Skeletal muscle tissue (tissue), 4 donors: ENCODE measurements around the gene OTUB2. TPM values are rescaled to one million over a fixed set of nuclear protein-coding genes. Genes with fewer than 3 reads are reported as not detected.

ENCODE experiments used
- H3K27ac ChIP-seq: one replicate; pipeline ENCODE4 v1.7.0; 2013; ENCODE audit warnings: mild to moderate bottlenecking, low read depth, low read length, inconsistent platforms
- H3K27me3 ChIP-seq, 3 donors: one replicate each; pipeline ENCODE4 v1.7.0; 2013; ENCODE audit warnings: low read length in 3 of 3; ENCODE audit not compliant: control insufficient read depth in 3 of 3, insufficient read depth in 3 of 3
- H3K36me3 ChIP-seq, 3 donors: one replicate each; pipeline ENCODE4 v1.7.0; 2013; ENCODE audit warnings: low read length in 3 of 3; ENCODE audit not compliant: control insufficient read depth in 3 of 3, insufficient read depth in 3 of 3
- H3K4me1 ChIP-seq, 3 donors: one replicate each; pipeline ENCODE4 v1.7.0; 2013; ENCODE audit warnings: low read length in 3 of 3, mild to moderate bottlenecking in 3 of 3; ENCODE audit not compliant: control insufficient read depth in 3 of 3, insufficient read depth in 3 of 3
- H3K4me3 ChIP-seq, 3 donors: one replicate each; pipeline ENCODE4 v1.7.0; 2013; ENCODE audit warnings: low read length in 3 of 3
- H3K9ac ChIP-seq, 3 donors: one replicate each; pipeline ENCODE4 v1.7.0; 2013; ENCODE audit warnings: low read length in 3 of 3, mild to moderate bottlenecking in 3 of 3, moderate library complexity in 2 of 3, low read depth in 1 of 3
- H3K9me3 ChIP-seq, 3 donors: one replicate each; pipeline ENCODE4 v1.7.0; 2013; ENCODE audit warnings: low read length in 3 of 3; ENCODE audit not compliant: control insufficient read depth in 3 of 3
- total RNA-seq: library from RNA; depleted of rRNA; stranded (reverse); fragments of >200 nt; gene quantifications from one replicate; pipeline ENCODE4 v1.2.3, GENCODE V29; 2014
- donor health status: Osteomylitis.

OTUB2 gene
- total RNA-seq, 1 donor from 2014 or later: 1.0 TPM

- Histone ChIP-seq H3K27ac (no peak overlapping the region), H3K4me3 (no peak overlapping the region), H3K27me3 (no peaks in the 10 kb centered on the region), H3K36me3 (no peaks in the 10 kb centered on the region), H3K9ac (no peak overlapping the region), H3K9me3 (no peaks in the 10 kb centered on the region), H3K4me1 (no peaks in the 10 kb centered on the region)
Observed at GRCh38 chr14:94088516-94088915, 62.4 kb downstream of the OTUB2 start.

- H3K4me3 ChIP-seq: no peak overlapping the region
- no peak overlapping the region for H3K9ac ChIP-seq
- H3K27me3 ChIP-seq: no peaks in the 10 kb centered on the region
- no peaks in the 10 kb centered on the region for H3K9me3 ChIP-seq
- no peaks in the 10 kb centered on the region for H3K36me3 ChIP-seq
- no peaks in the 10 kb centered on the region for H3K4me1 ChIP-seq
- H3K27ac ChIP-seq: no peak overlapping the region
Observed at GRCh38 chr14:94089479-94089878, 63.3 kb downstream of the OTUB2 start.

GRCh38 chr14:94093418-94093817 is 67.3 kb downstream of the OTUB2 start:
- H3K4me3 ChIP-seq: no peak overlapping the region
- H3K4me1 ChIP-seq: no peaks in the 10 kb centered on the region
- H3K27ac ChIP-seq: no peak overlapping the region
- H3K9ac ChIP-seq: no peak overlapping the region
- no peaks in the 10 kb centered on the region for H3K27me3 ChIP-seq
- H3K36me3 ChIP-seq: peaks cover 0 to 5% (median 3%) of the 10 kb centered on the region in 3 donors
- H3K9me3 ChIP-seq: no peaks in the 10 kb centered on the region

- Histone ChIP-seq H3K36me3 (peaks cover 0 to 5% (median 3%) of the 10 kb centered on the region in 3 donors), H3K9ac (no peak overlapping the region), H3K27me3 (no peaks in the 10 kb centered on the region), H3K4me1 (peaks cover 0 to 6% (median 0%) of the 10 kb centered on the region in 3 donors), H3K4me3 (no peak overlapping the region), H3K9me3 (no peaks in the 10 kb centered on the region), H3K27ac (no peak overlapping the region)
Observed at GRCh38 chr14:94097091-94097490, 71.0 kb downstream of the OTUB2 start.

Other genes with a start within 250 kb of the OTUB2 start
- 0.52 TPM for gene PRIMA1, start 237.9 kb upstream of the OTUB2 start, total RNA-seq
- not detected for gene FAM181A, start 99.0 kb upstream of the OTUB2 start, total RNA-seq
- 16.2 TPM for gene ASB2, start 49.8 kb upstream of the OTUB2 start, total RNA-seq
- not detected for gene CCDC197, start 29.0 kb upstream of the OTUB2 start, total RNA-seq
- gene DDX24, start 54.9 kb downstream of the OTUB2 start, total RNA-seq: 49.6 TPM
- 5.7 TPM for gene IFI27L1, start 55.0 kb downstream of the OTUB2 start, total RNA-seq
- gene IFI27, start 84.4 kb downstream of the OTUB2 start, total RNA-seq: 1.6 TPM
- 14.1 TPM for gene IFI27L2, start 103.3 kb downstream of the OTUB2 start, total RNA-seq
- gene PPP4R4, start 148.0 kb downstream of the OTUB2 start, total RNA-seq: 0.52 TPM